Ascending aorta (tissue), 2 donors: ENCODE data around the gene FAM162A. TPM values are rescaled to one million over a fixed set of nuclear protein-coding genes. Genes with fewer than 3 reads are reported as not detected.

ENCODE experiments used
- DNase-seq, 2 donors: peaks; one replicate each; pipeline ENCODE4 v3.0.0-alpha.2; 2019; ENCODE audit warnings: low spot score in 2 of 2
- H3K27ac ChIP-seq, 2 donors: fragments of 200-600 bp; sonication (generic); one replicate each; pipeline ENCODE4 v1.5.1; 2016 to 2017; ENCODE audit warnings: mild to moderate bottlenecking in 1 of 2
- H3K27me3 ChIP-seq: fragments of 200-600 bp; sonication (generic); one replicate; pipeline ENCODE4 v1.5.1; 2017
- H3K36me3 ChIP-seq, 2 donors: fragments of 200-600 bp; sonication (generic); one replicate each; pipeline ENCODE4 v1.5.1; 2016
- H3K4me1 ChIP-seq, 2 donors: fragments of 200-600 bp; sonication (generic); one replicate each; pipeline ENCODE4 v1.5.1; 2016 to 2017; ENCODE audit warnings: mild to moderate bottlenecking in 1 of 2
- H3K4me3 ChIP-seq, 2 donors: fragments of 200-600 bp; sonication (generic); one replicate each; pipeline ENCODE4 v1.5.1; 2016 to 2017; ENCODE audit warnings: mild to moderate bottlenecking in 1 of 2
- H3K9me3 ChIP-seq, 2 donors: fragments of 200-600 bp; sonication (generic); one replicate each; pipeline ENCODE4 v1.5.1; 2016
- CTCF ChIP-seq, 3 experiments: fragments of 200-600 bp in 2 of 3; fragments of 450-650 bp in 1 of 3; sonication (generic) in 2 of 3; IDR thresholded peaks; one replicate each; pipeline ENCODE4 v1.5.1; 2016 to 2019; ENCODE audit warnings: antibody characterized with exemption in 3 of 3, mild to moderate bottlenecking in 1 of 3, moderate library complexity in 1 of 3
- intact Hi-C: fragments of 100-400 bp; cut with DNase I; formaldehyde crosslinking; loops from one replicate; pipeline ENCODE4 v1.15.1; 2023
- total RNA-seq: library from RNA; depleted of rRNA; stranded (reverse); fragments of >200 nt; gene quantifications from one replicate; pipeline ENCODE4 v1.1.0, GENCODE V29; 2016

Gene FAM162A
- total RNA-seq, 1 donor from 2014 or later: 17.1 TPM

GRCh38 chr3:122451371-122451770, 67.4 kb downstream of the FAM162A start:
- no peak for DNase-seq
- no peak overlapping the region for H3K4me3 ChIP-seq
- H3K27me3 ChIP-seq: no peaks in the 10 kb centered on the region
- peaks cover 32 to 60% of the 10 kb centered on the region in 2 donors for H3K36me3 ChIP-seq
- H3K9me3 ChIP-seq: no peaks in the 10 kb centered on the region
- H3K27ac ChIP-seq: no peak overlapping the region
- no peaks in the 10 kb centered on the region for H3K4me1 ChIP-seq
- no peak for TF ChIP-seq CTCF (IDR thresholded peaks at IDR 0.05)
- intact Hi-C loops: no loop called here

GRCh38 chr3:122456074-122456473, 72.1 kb downstream of the FAM162A start:
- no peaks in the 10 kb centered on the region for H3K27me3 ChIP-seq
- H3K36me3 ChIP-seq: peaks cover 36% of the 10 kb centered on the region in 2 donors
- H3K4me3 ChIP-seq: no peak overlapping the region
- intact Hi-C loops: loop anchor here (5.0 kb wide), 1 partner anchor 226 kb away; the partner anchor contains the start of gene PARP14
- no peaks in the 10 kb centered on the region for H3K9me3 ChIP-seq
- H3K27ac ChIP-seq: no peak overlapping the region
- no peak for TF ChIP-seq CTCF (IDR thresholded peaks at IDR 0.05)
- no peak for DNase-seq
- no peaks in the 10 kb centered on the region for H3K4me1 ChIP-seq

GRCh38 chr3:122457706-122458105, 73.7 kb downstream of the FAM162A start:
- no peaks in the 10 kb centered on the region for H3K4me1 ChIP-seq
- H3K36me3 ChIP-seq: peaks cover 37 to 42% of the 10 kb centered on the region in 2 donors
- TF ChIP-seq CTCF (IDR thresholded peaks at IDR 0.05): no peak
- H3K9me3 ChIP-seq: no peaks in the 10 kb centered on the region
- H3K4me3 ChIP-seq: no peak overlapping the region
- no peak overlapping the region for H3K27ac ChIP-seq
- intact Hi-C loops: loop anchor here (5.0 kb wide), 1 partner anchor 225 kb away; the partner anchor contains the start of gene PARP14
- no peak for DNase-seq
- no peaks in the 10 kb centered on the region for H3K27me3 ChIP-seq

- H3K36me3 ChIP-seq: peaks cover 38 to 42% of the 10 kb centered on the region in 2 donors
- intact Hi-C loops: loop anchor here (1.0 to 5.0 kb wide), 2 partner anchors 55 to 223 kb away; partner anchors contain the start of genes KPNA1 and PARP14
Measured at GRCh38 chr3:122458992-122459391, 75.0 kb downstream of the FAM162A start.

GRCh38 chr3:122461806-122462205, 77.8 kb downstream of the FAM162A start:
- Histone ChIP-seq H3K27ac (no peak overlapping the region), H3K36me3 (peaks cover 42 to 46% of the 10 kb centered on the region in 2 donors)

More at GRCh38 chr3:122458992-122459391, 75.0 kb downstream of the FAM162A start:
- no peak overlapping the region for H3K4me3 ChIP-seq
- H3K27ac ChIP-seq: no peak overlapping the region
- peak in 2 of 3 experiments; percentile 19 to 40 for TF ChIP-seq CTCF (IDR thresholded peaks at IDR 0.05)
- no peaks in the 10 kb centered on the region for H3K9me3 ChIP-seq
- no peaks in the 10 kb centered on the region for H3K27me3 ChIP-seq
- no peaks in the 10 kb centered on the region for H3K4me1 ChIP-seq
- DNase-seq: no peak

More at GRCh38 chr3:122461806-122462205, 77.8 kb downstream of the FAM162A start:
- Histone ChIP-seq H3K4me1 (no peaks in the 10 kb centered on the region), H3K9me3 (no peaks in the 10 kb centered on the region), H3K4me3 (no peak overlapping the region), H3K27me3 (no peaks in the 10 kb centered on the region)
- intact Hi-C loops: no loop called here
- no peak for TF ChIP-seq CTCF (IDR thresholded peaks at IDR 0.05)
- no peak for DNase-seq

Other genes starting within 250 kb of the FAM162A start
- gene CASR, start 200.5 kb upstream of the FAM162A start, total RNA-seq: not detected
- not detected for gene CSTA, start 58.9 kb upstream of the FAM162A start, total RNA-seq
- not detected for gene MIX23, start 951 bp upstream of the FAM162A start, total RNA-seq
- 1.8 TPM for gene WDR5B, start 31.9 kb downstream of the FAM162A start, total RNA-seq
- 21.1 TPM for gene KPNA1, start 130.8 kb downstream of the FAM162A start, total RNA-seq
- 8.1 TPM for gene PARP9, start 180.1 kb downstream of the FAM162A start, total RNA-seq
- 22.4 TPM for gene DTX3L, start 180.2 kb downstream of the FAM162A start, total RNA-seq
- not detected for gene PARP15, start 193.5 kb downstream of the FAM162A start, total RNA-seq